ENCODE data around the gene RPL29. TPM values are rescaled to one million over a fixed set of nuclear protein-coding genes. Genes with fewer than 3 reads are reported as not detected.
"Not testable (repeated sequence)": the region's sequence is repeated elsewhere in the genome, so short reads cannot be mapped to it uniquely, and the experiment has no call there.

The RPL29 gene
- polyA plus RNA-seq, 1 experiment = 1,368 TPM

DNA sequence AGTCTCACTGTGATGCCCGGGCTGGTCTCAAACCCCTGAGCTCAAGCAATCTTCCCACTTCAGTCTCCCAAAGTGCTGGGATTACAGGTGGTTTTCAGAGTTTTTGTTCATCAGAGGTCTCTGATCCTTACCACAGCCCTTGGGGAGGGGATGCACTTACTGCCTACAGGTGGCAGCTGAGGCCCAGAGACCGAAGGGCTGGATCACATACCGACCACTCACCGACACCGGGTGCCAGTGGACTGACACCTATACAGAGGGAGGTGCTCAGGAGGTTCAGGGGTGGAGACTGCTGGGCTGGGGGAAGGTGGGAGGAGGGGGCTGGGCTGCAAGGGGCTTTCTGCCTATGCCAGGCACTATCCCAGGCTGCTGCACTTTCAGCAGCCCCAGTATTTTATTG is 41.1 kb upstream of the RPL29 start:
- TF ChIP-seq, protein P1, sequence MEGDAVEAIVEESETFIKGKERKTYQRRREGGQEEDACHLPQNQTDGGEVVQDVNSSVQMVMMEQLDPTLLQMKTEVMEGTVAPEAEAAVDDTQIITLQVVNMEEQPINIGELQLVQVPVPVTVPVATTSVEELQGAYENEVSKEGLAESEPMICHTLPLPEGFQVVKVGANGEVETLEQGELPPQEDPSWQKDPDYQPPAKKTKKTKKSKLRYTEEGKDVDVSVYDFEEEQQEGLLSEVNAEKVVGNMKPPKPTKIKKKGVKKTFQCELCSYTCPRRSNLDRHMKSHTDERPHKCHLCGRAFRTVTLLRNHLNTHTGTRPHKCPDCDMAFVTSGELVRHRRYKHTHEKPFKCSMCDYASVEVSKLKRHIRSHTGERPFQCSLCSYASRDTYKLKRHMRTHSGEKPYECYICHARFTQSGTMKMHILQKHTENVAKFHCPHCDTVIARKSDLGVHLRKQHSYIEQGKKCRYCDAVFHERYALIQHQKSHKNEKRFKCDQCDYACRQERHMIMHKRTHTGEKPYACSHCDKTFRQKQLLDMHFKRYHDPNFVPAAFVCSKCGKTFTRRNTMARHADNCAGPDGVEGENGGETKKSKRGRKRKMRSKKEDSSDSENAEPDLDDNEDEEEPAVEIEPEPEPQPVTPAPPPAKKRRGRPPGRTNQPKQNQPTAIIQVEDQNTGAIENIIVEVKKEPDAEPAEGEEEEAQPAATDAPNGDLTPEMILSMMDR (IDR thresholded peaks at IDR 0.05; ENCODE audit: low read depth, low read length) = no peak
- DNase-seq (ENCODE audit: low read depth, low spot score) = no peak
- Histone ChIP-seq H3K27ac (ENCODE audit: low read depth, low read length) (no peak overlapping the region), H3K4me3 (ENCODE audit: low read depth, low read length) (no peak overlapping the region), H3K27me3 (ENCODE audit: control insufficient read depth, insufficient read depth, low read length) (no peaks in the 10 kb centered on the region), H3K9me3 (ENCODE audit: control insufficient read depth, insufficient read depth, low read length) (peaks cover 3% of the 10 kb centered on the region; the same call in 1 of the 2 replicates)
- POLR2A ChIA-PET = no interaction called here
- CTCF ChIA-PET = interaction anchor here (0.8 to 0.9 kb wide), 2 partner anchors 16 to 88 kb away, joined by 3 to 6 read pairs; no protein-coding TSS in a partner anchor

DNA sequence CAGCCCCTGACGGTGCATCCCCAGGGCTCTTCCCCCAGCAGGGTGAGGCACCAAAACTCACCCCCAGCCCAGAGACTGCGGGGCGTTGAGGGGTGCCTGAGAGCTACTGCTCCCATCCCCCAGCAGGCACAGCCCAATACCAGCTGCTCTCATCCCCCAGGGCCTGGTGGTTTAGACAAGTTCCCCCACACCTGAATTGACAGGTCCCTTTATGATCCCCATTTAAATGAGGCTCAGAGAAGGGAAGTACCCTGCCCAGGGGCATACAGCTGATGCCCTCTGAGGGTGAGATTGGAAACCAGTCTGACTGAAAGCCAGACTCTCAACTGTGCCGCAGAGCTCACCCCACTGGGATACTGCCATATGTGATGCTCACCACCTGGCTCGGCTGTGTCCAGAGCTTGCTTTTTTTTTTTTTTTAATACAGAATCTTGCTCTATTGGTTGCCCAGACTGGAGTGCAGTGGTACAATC is 40.6 kb upstream of the RPL29 start:
- ChIA-PET POLR2A (no interaction called here), CTCF (interaction anchor here (0.6 to 0.8 kb wide), 2 partner anchors 40 to 88 kb away, joined by 3 to 6 read pairs; no protein-coding TSS in a partner anchor)
- DNase-seq (ENCODE audit: low read depth, low spot score) = no peak
- H3K27ac ChIP-seq (ENCODE audit: low read depth, low read length) = no peak overlapping the region
- H3K9me3 ChIP-seq (ENCODE audit: control insufficient read depth, insufficient read depth, low read length) = peaks cover 8% of the 10 kb centered on the region; the same call in 1 of the 2 replicates
- H3K27me3 ChIP-seq (ENCODE audit: control insufficient read depth, insufficient read depth, low read length) = no peaks in the 10 kb centered on the region
- TF ChIP-seq, protein P1 (IDR thresholded peaks at IDR 0.05; ENCODE audit: low read depth, low read length) = no peak
- no peak overlapping the region for H3K4me3 ChIP-seq (ENCODE audit: low read depth, low read length)

GRCh38 chr3:52034651-52035050 is 39.0 kb upstream of the RPL29 start:
- ChIA-PET CTCF (no interaction called here), POLR2A (no interaction called here)
- Histone ChIP-seq H3K9me3 (ENCODE audit: control insufficient read depth, insufficient read depth, low read length) (peaks cover 8% of the 10 kb centered on the region; the same call in 1 of the 2 replicates), H3K27me3 (ENCODE audit: control insufficient read depth, insufficient read depth, low read length) (no peaks in the 10 kb centered on the region), H3K4me3 (ENCODE audit: low read depth, low read length) (no peak overlapping the region), H3K27ac (ENCODE audit: low read depth, low read length) (no peak overlapping the region)
- TF ChIP-seq, protein P1 (IDR thresholded peaks at IDR 0.05; ENCODE audit: low read depth, low read length) = no peak
- DNase-seq (ENCODE audit: low read depth, low spot score) = no peak

- DNase-seq (ENCODE audit: low read depth, low spot score) = no peak
- Histone ChIP-seq H3K4me3 (ENCODE audit: low read depth, low read length) (no peak overlapping the region), H3K9me3 (ENCODE audit: control insufficient read depth, insufficient read depth, low read length) (peaks cover 8% of the 10 kb centered on the region; the same call in 1 of the 2 replicates), H3K27me3 (ENCODE audit: control insufficient read depth, insufficient read depth, low read length) (no peaks in the 10 kb centered on the region), H3K27ac (ENCODE audit: low read depth, low read length) (no peak overlapping the region)
- ChIA-PET CTCF (interaction anchor here (1.0 kb wide), 1 partner anchor 20 kb away, joined by 3 read pairs; no protein-coding TSS in a partner anchor), POLR2A (no interaction called here)
- TF ChIP-seq, protein P1 (IDR thresholded peaks at IDR 0.05; ENCODE audit: low read depth, low read length) = no peak
Observed at GRCh38 chr3:52034212-52034611, 38.5 kb upstream of the RPL29 start.

DNA sequence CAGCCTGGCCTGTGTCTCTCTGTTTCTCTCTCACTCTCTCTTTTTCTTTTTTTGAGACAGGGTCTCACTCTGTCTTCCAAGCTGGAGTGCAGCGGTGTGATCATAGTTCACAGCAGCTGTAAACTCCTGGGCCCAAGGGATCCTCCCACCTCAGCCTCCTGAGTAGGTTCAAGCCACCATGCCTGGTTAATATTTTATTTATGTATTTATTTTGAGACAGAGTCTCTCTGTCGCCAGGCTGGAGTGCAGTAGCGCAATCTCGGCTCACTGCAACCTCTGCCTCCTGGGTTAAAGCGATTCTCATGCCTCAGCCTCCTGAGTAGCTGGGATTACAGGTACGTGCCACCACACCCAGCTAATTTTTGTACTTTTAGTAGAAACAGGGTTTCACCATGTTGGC is 38.1 kb upstream of the RPL29 start:
- POLR2A ChIA-PET; H3K9me3 ChIP-seq (ENCODE audit: control insufficient read depth, insufficient read depth, low read length); DNase-seq (ENCODE audit: low read depth, low spot score); H3K4me3 ChIP-seq (ENCODE audit: low read depth, low read length); H3K27ac ChIP-seq (ENCODE audit: low read depth, low read length); H3K27me3 ChIP-seq (ENCODE audit: control insufficient read depth, insufficient read depth, low read length): not testable (repeated sequence)
- CTCF ChIA-PET = interaction anchor here (1.0 kb wide), 1 partner anchor 20 kb away, joined by 3 read pairs; no protein-coding TSS in a partner anchor

All from AG04450 (cell line).